IgD-negative memory B cell (primary cell): Measurements from ENCODE around the gene NME4. TPM values are rescaled to one million over a fixed set of nuclear protein-coding genes. Genes with fewer than 3 reads are reported as not detected.
"Not testable (repeated sequence)": the region's sequence is repeated elsewhere in the genome, so short reads cannot be mapped to it uniquely, and the experiment has no call there.

ENCODE experiments used
- H3K27ac Mint-ChIP-seq, 3 donors: one replicate each; pipeline ENCODE4 v1.8.0; 2020 to 2022; ENCODE audit warnings: mild to moderate bottlenecking in 3 of 3, mixed read lengths in 3 of 3, moderate library complexity in 1 of 3
- H3K27me3 Mint-ChIP-seq: one replicate; pipeline ENCODE4 v1.8.0; 2021; ENCODE audit warnings: mixed read lengths
- H3K36me3 Mint-ChIP-seq: one replicate; pipeline ENCODE4 v1.8.0; 2020; ENCODE audit warnings: mild to moderate bottlenecking, mixed read lengths
- H3K4me1 Mint-ChIP-seq, 3 donors: one replicate each; pipeline ENCODE4 v1.8.0; 2020 to 2022; ENCODE audit warnings: mixed read lengths in 3 of 3, mild to moderate bottlenecking in 1 of 3
- H3K4me3 Mint-ChIP-seq, 4 donors: one replicate each; pipeline ENCODE4 v1.8.0; 2020 to 2022; ENCODE audit warnings: mild to moderate bottlenecking in 4 of 4, mixed read lengths in 4 of 4, moderate library complexity in 3 of 4
- H3K9me3 Mint-ChIP-seq, 3 donors: one replicate each; pipeline ENCODE4 v1.8.0; 2020 to 2021; ENCODE audit warnings: mixed read lengths in 3 of 3, mild to moderate bottlenecking in 1 of 3
- polyA plus RNA-seq: library from polyadenylated mRNA; unstranded; fragments of 300-500 nt; fragmentation: Illumina TruSeq; gene quantifications from one replicate; pipeline ENCODE4 v1.2.3, GENCODE V29; 2021

The NME4 gene
- polyA plus RNA-seq, 1 donor from 2014 or later, result 106 TPM

- H3K36me3 Mint-ChIP-seq, result no peaks in the 10 kb centered on the region
- no peaks in the 10 kb centered on the region for H3K9me3 Mint-ChIP-seq
- H3K27me3 Mint-ChIP-seq, result no peaks in the 10 kb centered on the region
- H3K27ac Mint-ChIP-seq, result no peak overlapping the region
- H3K4me1 Mint-ChIP-seq, result no peaks in the 10 kb centered on the region
- H3K4me3 Mint-ChIP-seq, result no peak overlapping the region
Measured at GRCh38 chr16:411576-412265, 14.7 kb downstream of the NME4 start.

GRCh38 chr16:414395-415169 lies 17.6 kb downstream of the NME4 start:
- Mint-ChIP-seq H3K27ac (no peak overlapping the region), H3K36me3 (no peaks in the 10 kb centered on the region), H3K9me3 (no peaks in the 10 kb centered on the region), H3K4me3 (no peak overlapping the region), H3K27me3 (no peaks in the 10 kb centered on the region), H3K4me1 (no peaks in the 10 kb centered on the region)

DNA sequence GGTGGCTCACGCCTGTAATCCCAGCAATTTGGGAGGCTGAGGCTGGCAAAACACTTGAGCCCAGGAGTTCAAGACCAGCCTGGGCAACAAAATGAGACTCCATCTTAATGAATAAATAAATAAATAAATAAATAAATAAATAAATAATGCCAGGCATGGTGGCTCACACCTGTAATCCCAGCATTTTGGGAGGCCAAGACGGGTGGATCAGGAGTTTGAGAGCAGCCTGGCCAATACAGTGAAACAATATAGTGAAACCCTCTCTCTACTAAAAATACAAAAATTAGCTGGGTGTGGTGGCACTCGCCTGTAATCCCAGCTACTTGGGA lies 18.1 kb downstream of the NME4 start:
- H3K4me3 Mint-ChIP-seq, H3K27me3 Mint-ChIP-seq, H3K27ac Mint-ChIP-seq, H3K4me1 Mint-ChIP-seq, H3K36me3 Mint-ChIP-seq, H3K9me3 Mint-ChIP-seq: not testable (repeated sequence)

- Mint-ChIP-seq H3K27me3 (peaks cover 15% of the 10 kb centered on the region), H3K4me3 (peak overlapping the region in 1 of 4 donors; percentile 55), H3K4me1 (peaks cover 8 to 11% (median 8%) of the 10 kb centered on the region in 3 donors)
- not testable (repeated sequence) for H3K36me3 Mint-ChIP-seq, H3K27ac Mint-ChIP-seq, H3K9me3 Mint-ChIP-seq
Measured at GRCh38 chr16:422179-422578, 25.2 kb downstream of the NME4 start.

DNA sequence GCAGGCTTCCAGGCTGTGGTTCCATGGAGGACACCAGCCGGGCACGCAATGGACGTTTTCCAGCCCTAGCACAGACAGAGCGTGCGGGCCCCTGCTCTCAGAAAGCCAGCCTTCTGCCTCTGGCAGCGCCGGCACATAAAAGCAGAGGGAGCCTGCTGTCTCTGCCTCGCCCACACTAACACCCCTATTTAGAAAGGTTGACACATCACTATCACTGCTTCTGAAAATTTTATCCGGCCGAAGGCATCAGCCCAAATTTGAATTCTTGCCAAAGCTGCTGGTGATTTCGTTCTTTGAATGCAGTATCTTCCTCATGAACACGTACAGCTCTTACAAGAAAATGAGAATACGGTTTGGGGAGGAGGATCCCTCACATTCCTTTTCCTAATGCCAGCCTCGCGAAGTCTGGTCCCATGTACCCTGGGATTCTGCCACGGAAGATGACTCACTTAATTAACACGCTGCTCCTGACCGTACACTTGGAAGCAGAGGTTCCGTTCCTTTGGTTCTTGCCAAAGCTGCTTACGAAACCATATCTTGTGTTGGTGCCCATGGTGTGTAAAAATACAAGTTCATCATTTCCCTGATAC lies 27.1 kb downstream of the NME4 start:
- Mint-ChIP-seq H3K36me3 (peaks cover 7% of the 10 kb centered on the region), H3K9me3 (peaks cover 0 to 2% (median 0%) of the 10 kb centered on the region in 3 donors), H3K4me3 (peak overlapping the region; percentile 76 to 98 (median 92)), H3K27ac (peak overlapping the region in 1 of 3 donors; percentile 92), H3K4me1 (peaks cover 16 to 23% (median 21%) of the 10 kb centered on the region in 3 donors), H3K27me3 (peaks cover 15% of the 10 kb centered on the region)

GRCh38 chr16:424623-425081 lies 27.7 kb downstream of the NME4 start:
- peaks cover 16 to 23% (median 21%) of the 10 kb centered on the region in 3 donors for H3K4me1 Mint-ChIP-seq
- peaks cover 0 to 2% (median 0%) of the 10 kb centered on the region in 3 donors for H3K9me3 Mint-ChIP-seq
- peak overlapping the region; percentile 76 to 98 (median 92) for H3K4me3 Mint-ChIP-seq
- H3K27ac Mint-ChIP-seq, result peak overlapping the region in 1 of 3 donors; percentile 92
- H3K36me3 Mint-ChIP-seq, result peaks cover 7% of the 10 kb centered on the region
- peaks cover 15% of the 10 kb centered on the region for H3K27me3 Mint-ChIP-seq

DNA sequence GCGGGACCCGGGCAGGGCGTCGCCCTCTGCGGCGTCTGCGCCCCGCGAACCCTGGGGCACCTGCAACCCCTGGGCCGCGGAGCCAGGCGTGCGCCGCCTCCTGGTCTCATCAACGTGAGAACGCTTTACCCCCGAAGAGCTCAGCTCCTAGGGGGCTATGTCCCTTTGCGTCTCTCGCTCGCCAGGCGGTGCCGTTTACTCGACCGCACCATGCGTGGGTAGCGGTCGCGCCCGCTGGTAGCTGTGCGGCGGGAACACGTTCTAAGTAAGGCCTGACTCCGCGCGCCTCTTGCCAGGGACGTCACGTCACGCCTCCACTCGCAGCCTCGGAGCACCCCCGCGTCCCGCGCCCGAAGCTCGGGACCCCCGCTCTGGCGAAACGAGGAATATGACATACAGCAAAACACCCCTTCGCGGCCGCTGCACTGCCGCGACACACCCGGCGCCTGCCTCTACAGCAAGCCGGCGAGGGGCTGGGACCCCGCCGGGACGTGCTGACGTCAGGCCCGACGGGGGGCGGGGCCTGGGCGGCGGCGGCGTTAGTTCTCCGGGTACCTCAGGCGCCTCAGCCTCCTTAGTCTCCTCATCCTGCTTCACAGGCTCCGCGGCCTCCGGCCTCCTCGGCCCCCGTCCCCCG lies 28.2 kb downstream of the NME4 start, which contains the start of gene RAB11FIP3:
TSS of gene RAB11FIP3 (plus strand) at position 568 of the 637 bp plus-strand sequence. CDS start 358 bp downstream, outside the sequence.
- H3K27ac Mint-ChIP-seq, result peak within 1 kb of the TSS; percentile 39 to 92 (median 89)
- H3K27me3 Mint-ChIP-seq, result peaks cover 15% of the 10 kb centered on the region
- peaks cover 18 to 23% (median 23%) of the 10 kb centered on the region in 3 donors for H3K4me1 Mint-ChIP-seq
- H3K4me3 Mint-ChIP-seq, result peak within 1 kb of the TSS; percentile 89 to 98 (median 96)
- peaks cover 7% of the 10 kb centered on the region for H3K36me3 Mint-ChIP-seq
- peaks cover 0 to 2% (median 0%) of the 10 kb centered on the region in 3 donors for H3K9me3 Mint-ChIP-seq

GRCh38 chr16:425740-426114 lies 28.7 kb downstream of the NME4 start:
- Mint-ChIP-seq H3K9me3 (peaks cover 0 to 2% (median 0%) of the 10 kb centered on the region in 3 donors), H3K36me3 (peaks cover 7% of the 10 kb centered on the region), H3K27ac (no peak overlapping the region), H3K4me3 (peak overlapping the region; percentile 89 to 98 (median 96)), H3K4me1 (peaks cover 18 to 23% (median 23%) of the 10 kb centered on the region in 3 donors), H3K27me3 (peaks cover 13% of the 10 kb centered on the region)

GRCh38 chr16:426115-426905 lies 29.3 kb downstream of the NME4 start:
- H3K4me3 Mint-ChIP-seq, result peak overlapping the region; percentile 80 to 97 (median 92)
- peaks cover 9% of the 10 kb centered on the region for H3K36me3 Mint-ChIP-seq
- H3K9me3 Mint-ChIP-seq, result peaks cover 0 to 2% (median 0%) of the 10 kb centered on the region in 3 donors
- peaks cover 11% of the 10 kb centered on the region for H3K27me3 Mint-ChIP-seq
- H3K4me1 Mint-ChIP-seq, result peaks cover 18 to 25% (median 23%) of the 10 kb centered on the region in 3 donors
- H3K27ac Mint-ChIP-seq, result peak overlapping the region in 1 of 3 donors; percentile 87

DNA sequence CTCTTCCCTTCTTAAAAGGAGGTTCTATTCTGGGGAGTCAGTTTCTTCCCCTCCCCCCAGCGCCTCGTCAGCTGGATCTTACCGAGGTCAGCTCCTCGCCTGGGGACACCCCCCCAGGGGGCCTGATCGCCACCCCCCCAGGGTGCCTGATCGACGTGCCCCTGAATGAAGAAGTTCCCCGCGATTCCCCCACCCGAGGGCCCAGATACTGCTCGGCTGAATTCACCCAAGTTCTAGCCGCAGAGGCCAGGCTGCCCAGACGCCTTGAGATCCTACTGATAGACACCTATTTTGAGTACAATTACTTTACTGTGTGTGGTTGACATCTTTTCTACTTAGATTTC lies 29.9 kb downstream of the NME4 start:
- H3K36me3 Mint-ChIP-seq, result peaks cover 9% of the 10 kb centered on the region
- H3K27me3 Mint-ChIP-seq, result peaks cover 11% of the 10 kb centered on the region
- peak overlapping the region; percentile 80 to 97 (median 92) for H3K4me3 Mint-ChIP-seq
- peaks cover 18 to 25% (median 23%) of the 10 kb centered on the region in 3 donors for H3K4me1 Mint-ChIP-seq
- peaks cover 0 to 2% (median 0%) of the 10 kb centered on the region in 3 donors for H3K9me3 Mint-ChIP-seq
- peak overlapping the region in 1 of 3 donors; percentile 87 for H3K27ac Mint-ChIP-seq

DNA sequence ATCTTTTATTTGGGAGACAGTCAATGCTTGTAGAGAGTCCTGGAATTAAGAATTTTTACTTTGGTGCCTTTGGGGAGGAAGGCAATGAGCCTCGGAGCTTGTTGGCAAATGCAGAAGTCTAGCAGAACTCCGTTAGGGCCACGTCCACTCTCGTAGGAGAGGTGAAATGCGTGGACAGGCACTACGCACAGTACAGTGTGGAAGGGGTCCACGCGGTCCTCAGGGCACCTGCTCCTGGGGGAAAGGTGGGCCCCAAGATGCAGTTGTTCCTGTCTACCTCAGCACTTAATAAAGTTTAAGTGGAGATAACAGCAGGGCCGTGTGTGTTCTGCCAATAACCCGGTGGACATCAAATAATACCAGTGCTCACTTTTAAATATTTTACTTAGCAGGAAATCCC lies 30.3 kb downstream of the NME4 start:
- Mint-ChIP-seq H3K4me1 (peaks cover 18 to 25% (median 23%) of the 10 kb centered on the region in 3 donors), H3K36me3 (peaks cover 9% of the 10 kb centered on the region), H3K9me3 (peaks cover 0 to 2% (median 0%) of the 10 kb centered on the region in 3 donors), H3K4me3 (peak overlapping the region; percentile 80 to 97 (median 92)), H3K27ac (peak overlapping the region in 1 of 3 donors; percentile 87), H3K27me3 (peaks cover 9% of the 10 kb centered on the region)

- Mint-ChIP-seq H3K4me1 (peaks cover 15 to 21% (median 18%) of the 10 kb centered on the region in 3 donors), H3K27ac (peak overlapping the region in 1 of 3 donors; percentile 24), H3K4me3 (peak overlapping the region in 1 of 4 donors; percentile 46), H3K36me3 (peaks cover 12% of the 10 kb centered on the region), H3K27me3 (peaks cover 3% of the 10 kb centered on the region), H3K9me3 (peaks cover 0 to 2% (median 0%) of the 10 kb centered on the region in 3 donors)
Measured at GRCh38 chr16:430904-431303, 33.9 kb downstream of the NME4 start.

GRCh38 chr16:440627-441026 lies 43.6 kb downstream of the NME4 start:
- H3K4me3 Mint-ChIP-seq, result no peak overlapping the region
- peak overlapping the region in 1 of 3 donors; percentile 23 for H3K27ac Mint-ChIP-seq
- peaks cover 10 to 12% (median 11%) of the 10 kb centered on the region in 3 donors for H3K4me1 Mint-ChIP-seq
- peaks cover 5% of the 10 kb centered on the region for H3K36me3 Mint-ChIP-seq
- no peaks in the 10 kb centered on the region for H3K9me3 Mint-ChIP-seq
- H3K27me3 Mint-ChIP-seq, result no peaks in the 10 kb centered on the region

DNA sequence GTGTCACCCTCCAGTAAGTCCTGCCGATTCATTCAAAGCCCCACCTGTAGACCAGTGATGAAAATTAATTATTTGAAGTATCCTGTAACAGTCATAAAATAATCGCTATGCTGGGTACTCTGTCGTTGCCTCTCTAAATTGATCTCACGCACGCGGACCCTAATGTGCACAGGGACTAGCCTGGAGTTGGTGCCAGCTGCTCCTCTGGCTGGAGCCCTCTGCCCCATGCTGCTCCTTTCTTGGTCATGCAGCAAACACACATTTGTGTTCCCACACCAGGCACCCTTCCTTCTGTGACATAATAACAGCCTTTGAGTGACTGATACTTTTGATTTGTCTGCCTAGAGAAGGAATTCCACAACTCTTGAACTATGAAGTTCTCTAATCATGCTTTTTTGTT lies 44.4 kb downstream of the NME4 start:
- Mint-ChIP-seq H3K9me3 (no peaks in the 10 kb centered on the region), H3K27ac (no peak overlapping the region), H3K27me3 (no peaks in the 10 kb centered on the region), H3K4me3 (no peak overlapping the region), H3K4me1 (peaks cover 10 to 12% (median 11%) of the 10 kb centered on the region in 3 donors), H3K36me3 (peaks cover 5% of the 10 kb centered on the region)
